ENCODE results near the gene DIS3L. TPM values are rescaled to one million over a fixed set of nuclear protein-coding genes. Genes with fewer than 3 reads are reported as not detected.

The DIS3L gene
- polyA plus RNA-seq, 2 of the 4 experiments (the other 2 are of a cell fraction), result 43.6 to 64.3 TPM

DNA sequence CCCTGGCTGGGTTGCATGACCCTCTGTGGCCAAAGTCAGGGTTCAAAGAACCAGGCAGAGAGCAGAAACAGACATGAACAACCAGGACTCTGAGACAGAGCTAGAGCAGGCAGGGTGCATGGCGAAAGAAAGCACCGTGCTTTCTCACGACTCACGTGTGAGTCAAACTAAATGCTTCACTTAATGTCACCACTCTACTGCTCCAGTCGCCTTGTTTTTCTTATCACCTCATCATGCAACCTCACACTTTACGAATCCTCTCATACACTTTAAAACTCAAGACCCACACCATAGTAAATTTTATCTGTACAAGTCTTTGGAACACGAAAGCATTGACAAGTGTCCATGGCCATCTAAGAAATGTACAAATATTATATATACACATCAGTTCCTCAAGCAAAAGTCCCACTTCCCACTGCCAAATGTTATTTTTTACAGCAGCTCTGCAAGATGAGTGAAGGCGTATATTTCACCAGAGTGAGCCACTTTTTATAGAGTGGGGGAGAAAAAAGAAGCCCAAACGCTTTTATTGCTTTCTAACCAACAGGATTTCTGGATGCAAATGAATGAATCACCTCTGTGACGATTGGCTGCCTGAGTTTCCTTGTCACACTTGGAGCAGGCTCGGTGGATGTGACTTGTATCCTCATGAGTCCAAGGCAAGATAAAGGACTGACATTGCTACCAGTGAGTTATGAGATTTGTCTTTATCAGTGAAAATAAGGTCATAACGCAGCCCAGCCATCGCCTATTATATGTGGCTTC lies 23.9 kb upstream of the DIS3L start:
- Histone ChIP-seq H3K4me3 (no peak overlapping the region), H3K4me2 (no peak overlapping the region), H3K27ac (no peak overlapping the region), H3K4me1 (peaks cover 6% of the 10 kb centered on the region; the same call in 1 of the 3 replicates), H3K9me3 (no peaks in the 10 kb centered on the region)
- ATAC-seq (peak; percentile 12 to 57; a peak in 3 of 6 replicates), DNase-seq (ENCODE audit: low read depth in 1 of 2, low spot score in 1 of 2) (peak in 1 of 2 experiments; percentile 34), FAIRE-seq (no peak)
- TF ChIP-seq RFX5 (IDR thresholded peaks at IDR 0.05) (no peak), MYC (IDR thresholded peaks at IDR 0.05; ENCODE audit: borderline replicate concordance, low read length) (no peak), ELK1 (IDR thresholded peaks at IDR 0.05; ENCODE audit: low read depth, low read length) (no peak), HOXA7 (CRISPR knock-in tag; IDR thresholded peaks at IDR 0.05) (no peak), HEYL (CRISPR knock-in tag; IDR thresholded peaks at IDR 0.05) (no peak), CBX8 (IDR thresholded peaks at IDR 0.05) (no peak), POLR2A (IDR thresholded peaks at IDR 0.05; ENCODE audit: low read length) (no peak), BHLHE40 (IDR thresholded peaks at IDR 0.05; ENCODE audit: low read depth, low read length) (no peak), EHMT2 (IDR thresholded peaks at IDR 0.05; ENCODE audit: low read depth) (no peak), TFCP2L1 (CRISPR knock-in tag; IDR thresholded peaks at IDR 0.05) (no peak), POLR2AphosphoS2 (conservative IDR thresholded peaks at IDR 0.05; ENCODE audit: low read length) (no peak), USF2 (IDR thresholded peaks at IDR 0.05) (no peak), JUNB (IDR thresholded peaks at IDR 0.05) (no peak), KDM1A (IDR thresholded peaks at IDR 0.05; ENCODE audit: low read depth) (no peak), BCL3 (IDR thresholded peaks at IDR 0.05) (no peak), MAX (IDR thresholded peaks at IDR 0.05) (no peak)
- TF ChIP-seq, protein P1, sequence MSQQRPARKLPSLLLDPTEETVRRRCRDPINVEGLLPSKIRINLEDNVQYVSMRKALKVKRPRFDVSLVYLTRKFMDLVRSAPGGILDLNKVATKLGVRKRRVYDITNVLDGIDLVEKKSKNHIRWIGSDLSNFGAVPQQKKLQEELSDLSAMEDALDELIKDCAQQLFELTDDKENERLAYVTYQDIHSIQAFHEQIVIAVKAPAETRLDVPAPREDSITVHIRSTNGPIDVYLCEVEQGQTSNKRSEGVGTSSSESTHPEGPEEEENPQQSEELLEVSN (IDR thresholded peaks at IDR 0.05; ENCODE audit: borderline replicate concordance, low read depth), result no peak
- WGBS (ENCODE audit: missing lambda C conversion rate), result 50% methylated on average over 13 of the region's 13 CpGs
- ChIA-PET POLR2A (no interaction called here), CTCF (interaction anchor here (0.8 to 2.6 kb wide), 4 partner anchors 9 to 17 kb away, joined by 3 to 9 read pairs (median 4); partner anchors contain the start of gene MEGF11)

GRCh38 chr15:66270932-66271331 lies 22.4 kb upstream of the DIS3L start:
- TF ChIP-seq MAFK (IDR thresholded peaks at IDR 0.05; ENCODE audit: partially characterized antibody) (no peak), CBX2 (IDR thresholded peaks at IDR 0.05; ENCODE audit: borderline replicate concordance, low read depth) (no peak), JUN (IDR thresholded peaks at IDR 0.05) (no peak), ZFP36 (IDR thresholded peaks at IDR 0.05; ENCODE audit: borderline replicate concordance, partially characterized antibody) (no peak), FOSL2 (IDR thresholded peaks at IDR 0.05) (no peak), FOSL2 (CRISPR knock-in tag; IDR thresholded peaks at IDR 0.05) (no peak), ATOH8 (CRISPR knock-in tag; IDR thresholded peaks at IDR 0.05; ENCODE audit: low read depth) (no peak), ZSCAN20 (CRISPR knock-in tag; IDR thresholded peaks at IDR 0.05) (no peak), MYC (IDR thresholded peaks at IDR 0.05; ENCODE audit: borderline replicate concordance, low read length) (no peak), POLR2AphosphoS2 (conservative IDR thresholded peaks at IDR 0.05; ENCODE audit: low read length) (no peak), JUNB (IDR thresholded peaks at IDR 0.05) (no peak), EHMT2 (IDR thresholded peaks at IDR 0.05; ENCODE audit: low read depth) (no peak), RARB (CRISPR knock-in tag; IDR thresholded peaks at IDR 0.05) (no peak), HDAC2 (IDR thresholded peaks at IDR 0.05) (no peak), RCOR1 (IDR thresholded peaks at IDR 0.05; ENCODE audit: low read depth, low read length) (no peak)
- TF ChIP-seq, protein P2, sequence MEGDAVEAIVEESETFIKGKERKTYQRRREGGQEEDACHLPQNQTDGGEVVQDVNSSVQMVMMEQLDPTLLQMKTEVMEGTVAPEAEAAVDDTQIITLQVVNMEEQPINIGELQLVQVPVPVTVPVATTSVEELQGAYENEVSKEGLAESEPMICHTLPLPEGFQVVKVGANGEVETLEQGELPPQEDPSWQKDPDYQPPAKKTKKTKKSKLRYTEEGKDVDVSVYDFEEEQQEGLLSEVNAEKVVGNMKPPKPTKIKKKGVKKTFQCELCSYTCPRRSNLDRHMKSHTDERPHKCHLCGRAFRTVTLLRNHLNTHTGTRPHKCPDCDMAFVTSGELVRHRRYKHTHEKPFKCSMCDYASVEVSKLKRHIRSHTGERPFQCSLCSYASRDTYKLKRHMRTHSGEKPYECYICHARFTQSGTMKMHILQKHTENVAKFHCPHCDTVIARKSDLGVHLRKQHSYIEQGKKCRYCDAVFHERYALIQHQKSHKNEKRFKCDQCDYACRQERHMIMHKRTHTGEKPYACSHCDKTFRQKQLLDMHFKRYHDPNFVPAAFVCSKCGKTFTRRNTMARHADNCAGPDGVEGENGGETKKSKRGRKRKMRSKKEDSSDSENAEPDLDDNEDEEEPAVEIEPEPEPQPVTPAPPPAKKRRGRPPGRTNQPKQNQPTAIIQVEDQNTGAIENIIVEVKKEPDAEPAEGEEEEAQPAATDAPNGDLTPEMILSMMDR (IDR thresholded peaks at IDR 0.05), result no peak
- TF ChIP-seq, protein P3, sequence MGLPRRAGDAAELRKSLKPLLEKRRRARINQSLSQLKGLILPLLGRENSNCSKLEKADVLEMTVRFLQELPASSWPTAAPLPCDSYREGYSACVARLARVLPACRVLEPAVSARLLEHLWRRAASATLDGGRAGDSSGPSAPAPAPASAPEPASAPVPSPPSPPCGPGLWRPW (IDR thresholded peaks at IDR 0.05), result no peak
- no peak for DNase-seq (ENCODE audit: low read depth in 1 of 2, low spot score in 1 of 2)
- ChIA-PET CTCF (interaction anchor here (0.8 to 2.6 kb wide), 4 partner anchors 13 to 21 kb away, joined by 3 to 9 read pairs (median 6); partner anchors contain the start of gene MEGF11), POLR2A (no interaction called here)
- WGBS (ENCODE audit: missing lambda C conversion rate), result 46% methylated on average over 6 of the region's 6 CpGs
- Histone ChIP-seq H3K4me3 (no peak overlapping the region), H3K9me3 (peaks cover 3% of the 10 kb centered on the region; the same call in 1 of the 3 replicates), H3K27ac (no peak overlapping the region), H3K4me2 (no peak overlapping the region), H3K4me1 (peaks cover 6% of the 10 kb centered on the region; the same call in 1 of the 3 replicates)
- no peak for FAIRE-seq
- no peak for ATAC-seq

Data from A549 (cell line).